ENCODE data around the gene LEF1.

Gene LEF1

DNA sequence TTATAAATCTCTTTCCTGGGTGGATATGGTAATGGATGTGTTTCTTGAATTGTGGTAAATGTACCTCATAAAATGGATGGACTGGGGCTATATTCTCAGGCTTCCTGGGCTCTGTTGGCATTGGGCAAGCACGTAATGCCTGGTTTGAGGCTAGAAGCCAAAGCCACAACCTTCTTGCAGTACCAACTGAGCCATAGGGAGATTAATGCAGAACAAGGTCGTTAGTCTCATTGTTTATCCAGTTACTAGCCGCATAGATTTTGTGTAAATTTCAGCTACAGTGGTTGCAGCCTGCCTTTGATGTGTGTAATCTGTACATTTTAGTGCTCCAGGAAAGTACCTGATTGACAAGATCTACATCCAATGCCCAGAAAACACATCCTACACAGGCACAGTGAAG lies 7.2 kb upstream of the LEF1 start:
- DNase-seq (ENCODE audit: low spot score), result no peak

DNA sequence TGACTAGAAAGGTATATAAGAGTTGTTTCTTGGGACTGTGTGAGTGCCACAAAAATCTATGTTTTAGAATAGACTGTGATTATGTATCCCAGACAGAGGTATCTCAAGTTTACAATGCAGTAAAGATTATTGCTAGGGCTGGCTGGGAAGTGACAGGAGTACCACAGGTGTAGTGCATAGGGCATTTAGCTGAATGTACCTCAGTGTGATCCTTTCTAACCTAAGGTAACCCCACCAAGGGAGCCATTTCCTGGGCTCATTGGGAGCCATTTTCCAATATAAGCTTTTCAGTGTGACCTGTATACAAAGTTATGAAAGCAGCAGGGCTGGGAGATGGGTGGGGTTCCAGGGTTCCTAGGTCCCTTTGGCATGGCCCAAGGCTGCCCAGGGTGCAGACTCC lies 6.1 kb upstream of the LEF1 start:
- DNase-seq (ENCODE audit: low spot score), result no peak

DNA sequence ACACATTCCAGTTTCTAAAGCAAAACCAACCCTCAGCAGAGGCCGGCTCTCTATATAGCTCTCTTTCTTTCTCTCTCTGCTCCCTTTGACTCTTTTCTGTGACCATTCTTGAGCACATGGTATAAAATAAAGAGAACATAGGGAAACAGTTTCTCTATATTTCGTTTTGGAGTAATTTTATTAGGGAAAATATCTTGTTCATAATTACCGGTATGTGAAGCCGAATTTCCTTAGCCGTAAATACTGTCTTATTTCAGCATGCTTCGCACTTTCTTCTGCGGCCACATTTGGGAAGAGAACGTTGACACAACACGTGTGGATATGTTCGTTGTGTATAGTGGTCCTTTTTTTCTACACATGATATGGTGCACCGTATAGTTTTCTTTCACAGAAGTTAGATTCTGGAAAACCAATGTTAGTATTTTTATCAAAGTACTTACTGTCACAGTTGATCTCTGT lies 4.9 kb upstream of the LEF1 start:
- DNase-seq (ENCODE audit: low spot score), result no peak

DNA sequence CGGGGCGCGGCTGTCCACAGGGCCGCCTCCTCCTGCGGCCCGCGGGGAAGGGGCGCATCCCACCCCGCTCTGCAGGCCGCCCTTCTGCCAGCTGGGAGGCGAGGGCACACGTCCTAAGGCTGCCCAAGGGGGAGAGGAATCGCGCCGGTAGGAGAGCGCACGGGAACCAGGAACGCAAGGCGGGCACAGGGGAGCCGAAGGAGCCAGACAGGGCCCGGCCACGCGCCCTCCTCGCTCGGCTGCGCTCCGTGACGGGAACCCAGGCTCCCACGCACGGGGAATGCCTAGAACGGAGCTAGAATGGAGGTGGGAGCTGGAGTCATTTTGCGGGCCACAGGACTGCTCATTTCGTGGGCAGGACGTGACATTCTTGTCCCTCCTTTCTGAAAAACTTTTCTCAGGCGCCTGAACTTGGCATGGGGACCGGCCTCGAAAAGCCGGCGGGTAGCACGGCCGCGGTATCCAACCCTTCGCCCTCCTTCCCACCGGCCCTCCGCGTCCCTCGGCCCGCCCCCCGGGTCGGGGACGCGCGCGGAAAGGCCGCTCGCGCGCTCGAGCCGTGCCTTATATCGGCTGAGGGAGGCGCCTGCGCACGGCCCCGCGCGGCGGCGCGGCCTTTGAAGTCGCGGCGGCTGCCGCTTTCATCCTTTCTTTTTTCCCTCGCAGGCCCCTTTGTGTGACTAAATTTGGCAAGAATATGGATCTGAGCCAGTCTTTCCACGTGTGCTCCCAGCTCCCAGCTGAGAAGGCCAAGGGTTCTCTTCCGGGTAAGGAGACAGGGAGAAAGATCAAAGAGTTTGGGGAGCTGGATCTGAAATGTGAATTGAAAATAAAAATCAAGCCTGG lies 4.2 kb upstream of the LEF1 start:
- peak; percentile 92 for DNase-seq (ENCODE audit: low spot score)

DNA sequence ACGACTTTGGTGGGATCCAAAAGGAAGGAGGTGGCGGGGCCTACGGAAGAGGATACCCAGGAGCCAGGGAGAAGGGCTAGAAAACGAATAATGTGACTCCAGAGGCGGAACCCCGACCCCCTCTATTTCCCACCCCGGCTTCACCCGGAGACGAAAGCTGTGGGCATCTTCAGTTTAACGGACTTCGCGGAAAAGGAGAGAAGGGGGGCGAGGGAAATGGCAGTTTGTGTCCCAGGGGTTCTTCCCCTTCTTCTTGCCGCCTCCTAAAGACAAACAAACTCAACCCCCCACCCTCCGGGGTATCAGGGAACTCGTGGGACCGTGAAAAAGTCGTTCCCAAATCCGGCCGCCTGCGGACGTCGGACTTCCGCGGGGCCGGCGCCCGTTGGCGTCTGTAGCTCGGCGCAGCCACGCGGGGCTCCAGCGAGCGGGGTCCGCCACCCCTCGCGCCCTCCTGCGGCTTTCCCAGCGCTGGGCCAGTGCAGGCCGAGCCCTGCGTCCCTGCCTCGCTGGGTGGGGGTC lies 3.6 kb upstream of the LEF1 start:
- DNase-seq (ENCODE audit: low spot score), result no peak

DNA sequence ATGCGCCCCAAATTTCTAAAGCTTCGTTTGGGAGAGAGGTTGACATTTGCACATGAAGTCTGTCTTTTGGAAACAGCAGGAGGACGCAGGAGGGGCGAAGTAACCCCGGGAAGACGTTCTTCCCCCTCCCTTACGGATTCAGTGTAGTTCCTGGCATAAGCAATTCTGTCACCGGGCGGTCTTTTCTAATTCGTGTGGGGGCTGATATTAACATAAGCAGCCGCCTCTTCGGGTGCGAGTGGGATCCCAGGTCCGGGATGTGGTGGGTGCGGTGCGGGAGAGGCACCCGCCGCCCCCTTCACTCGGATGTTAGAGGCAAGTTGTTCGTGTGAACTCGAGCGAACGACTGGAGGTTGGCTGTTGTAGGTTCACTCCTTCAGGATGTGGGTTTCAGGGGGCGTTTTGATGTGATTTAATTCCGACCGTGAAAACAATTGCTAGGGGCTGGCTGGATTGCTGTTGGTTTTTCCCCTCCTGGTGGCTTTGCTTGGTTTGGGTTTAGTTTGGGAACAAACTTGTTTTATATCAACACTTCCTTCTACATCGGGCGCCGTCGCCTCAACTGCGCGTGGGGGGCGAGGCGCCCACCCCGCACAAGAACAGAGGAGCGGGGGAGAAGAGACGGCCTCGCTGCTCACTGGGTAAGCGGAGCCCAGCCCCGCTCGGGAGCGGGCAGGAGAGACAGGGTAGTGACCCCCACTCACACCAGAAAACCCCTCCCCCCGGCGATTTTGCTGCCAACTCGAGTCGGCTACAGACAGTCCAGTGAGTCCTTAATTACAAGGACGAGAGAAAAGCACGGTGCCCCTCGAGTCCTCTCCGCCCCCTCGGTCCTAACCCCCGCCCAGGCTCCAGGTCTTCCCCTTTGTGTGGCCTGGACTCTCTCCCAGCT lies 2.9 kb upstream of the LEF1 start:
- no peak for DNase-seq (ENCODE audit: low spot score)

DNA sequence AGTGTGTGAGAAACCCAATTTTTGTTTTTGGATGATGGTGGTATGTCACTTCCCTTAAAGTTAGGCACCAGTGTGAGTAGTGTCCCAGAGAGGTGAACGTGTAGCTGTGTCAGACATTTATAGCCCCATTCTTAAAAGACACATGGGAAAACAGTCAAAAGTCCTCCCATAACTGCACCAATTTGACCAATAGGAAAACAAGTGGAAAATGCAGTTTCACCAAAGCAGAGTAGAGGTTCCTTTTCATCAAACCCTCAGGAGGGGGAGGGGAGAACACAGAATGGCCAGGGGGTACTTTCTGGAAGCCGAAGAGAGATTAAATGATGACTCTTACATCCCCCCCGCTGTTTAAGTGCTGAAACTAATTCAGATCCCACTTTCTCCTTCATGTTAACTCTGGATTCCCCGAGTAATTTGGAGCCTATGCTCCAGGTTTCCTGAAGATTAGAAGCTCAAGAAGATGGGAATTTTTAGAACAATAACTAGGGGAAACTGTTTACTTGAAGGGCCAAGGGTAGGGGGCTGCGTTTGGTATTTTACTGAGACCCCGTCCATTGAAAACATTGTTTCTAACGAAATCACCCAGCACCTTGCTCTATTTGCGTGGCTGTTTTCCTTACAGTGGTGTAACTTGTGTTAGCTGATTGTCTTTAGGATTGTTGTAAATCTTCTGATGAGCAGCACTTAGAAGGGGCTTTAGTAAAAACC lies 2.1 kb upstream of the LEF1 start:
- DNase-seq (ENCODE audit: low spot score), result no peak

DNA sequence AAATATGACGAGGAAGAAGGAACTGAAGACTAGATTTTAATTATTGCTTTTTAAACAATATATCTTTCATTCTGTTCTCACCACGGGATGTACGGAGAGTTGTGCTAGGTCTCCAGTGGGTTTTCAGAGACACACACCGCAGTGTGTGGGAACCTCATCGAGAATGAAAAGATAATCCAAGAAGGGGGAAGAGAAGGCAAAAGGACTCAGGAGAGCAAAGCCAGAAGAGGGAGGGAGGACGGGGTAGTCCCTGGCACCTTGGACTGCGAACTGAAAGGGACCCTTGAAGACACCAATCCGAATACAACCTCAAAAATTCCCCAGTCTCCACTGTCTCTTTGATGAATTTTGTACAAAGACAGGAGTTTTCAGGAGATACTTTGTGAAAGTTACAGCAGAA lies 932 bp upstream of the LEF1 start:
- DNase-seq (ENCODE audit: low spot score), result no peak

DNA sequence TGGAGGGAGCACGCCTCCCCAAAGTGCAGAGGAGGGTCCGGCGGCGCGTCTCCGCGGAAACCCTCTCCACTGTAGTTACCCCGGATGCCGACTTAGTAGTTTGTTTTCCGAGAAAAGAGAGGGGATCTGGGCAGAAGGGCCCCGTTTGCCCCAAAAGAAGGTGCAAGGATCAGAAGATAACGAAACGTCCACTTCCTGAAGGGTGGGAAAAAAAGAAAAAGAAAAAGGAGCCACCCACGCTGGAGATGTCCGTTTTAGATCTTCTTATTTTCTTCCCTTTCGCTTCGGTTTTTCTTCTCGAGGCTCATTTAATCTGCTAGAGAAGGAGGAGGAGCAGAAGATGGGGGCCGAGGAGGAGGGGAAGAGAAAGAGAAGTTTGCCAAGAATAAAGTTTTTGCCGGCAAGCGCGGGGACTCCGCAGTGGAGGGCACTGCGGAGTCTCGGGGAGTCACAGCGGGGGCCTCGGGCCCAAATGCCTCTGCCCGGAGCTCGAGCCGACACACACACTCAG lies 517 bp downstream of the LEF1 start:
- DNase-seq (ENCODE audit: low spot score), result no peak

DNA sequence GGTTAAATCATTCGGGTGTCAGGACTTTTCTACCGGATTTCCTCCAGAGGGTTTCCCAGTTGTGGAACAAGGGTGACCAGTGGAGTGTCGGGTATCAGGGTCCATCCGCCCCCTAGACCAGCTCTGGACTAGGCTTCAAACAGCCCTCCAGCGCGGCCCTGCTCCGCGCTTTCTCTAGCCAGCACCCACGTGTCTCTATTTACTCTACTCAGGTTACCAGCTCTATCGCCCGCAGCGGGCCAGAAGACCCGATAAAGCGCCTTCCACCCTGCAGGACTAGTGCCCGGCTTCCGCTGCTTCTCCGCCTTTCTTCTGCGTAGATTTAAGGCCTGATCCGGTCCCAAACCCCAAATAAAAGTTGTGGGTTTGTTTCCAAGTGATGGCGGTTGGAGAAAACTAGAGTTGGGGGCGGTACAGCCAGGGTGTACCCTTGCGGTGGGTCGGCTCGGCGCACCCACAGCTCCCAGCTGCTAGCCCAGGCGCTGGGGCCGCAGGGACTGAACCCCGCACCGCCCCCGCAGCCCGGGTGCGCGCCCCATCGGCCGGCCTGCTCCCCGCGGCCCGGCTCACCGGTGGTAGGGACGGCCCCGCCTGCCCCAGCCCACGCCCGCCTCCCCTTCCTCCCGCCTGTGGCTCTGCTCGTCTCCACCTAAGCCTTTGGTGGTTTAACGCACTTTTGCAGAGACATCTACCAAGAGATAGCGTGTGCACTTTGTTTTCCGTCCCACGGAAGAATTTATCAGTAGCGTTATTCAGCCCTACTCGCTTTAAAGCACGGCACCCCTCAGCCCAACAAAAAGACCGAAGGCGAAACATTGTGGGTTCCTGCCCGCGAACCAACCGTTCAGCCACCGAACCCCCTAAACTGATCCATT lies 2.1 kb downstream of the LEF1 start:
- DNase-seq (ENCODE audit: low spot score), result peak; percentile 71

DNA sequence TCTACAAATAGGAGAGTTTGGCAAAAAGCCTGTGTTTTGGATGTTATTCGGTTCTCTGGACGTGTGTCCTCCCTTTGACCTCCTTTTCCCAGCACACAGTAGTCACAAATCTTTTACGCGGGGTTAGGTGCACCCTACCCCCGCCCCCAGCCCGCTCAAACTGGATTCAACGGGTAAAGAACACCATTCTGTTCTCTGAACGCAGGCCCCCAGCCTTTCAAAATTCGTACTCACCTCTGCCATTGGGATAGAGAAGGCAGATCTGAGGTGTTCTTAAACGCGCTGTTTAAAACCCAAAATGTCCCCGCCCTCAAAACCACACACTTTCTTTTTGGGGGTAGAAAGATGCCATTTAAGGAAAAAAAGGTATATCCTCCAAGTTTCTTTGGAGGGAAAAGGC lies 2.7 kb downstream of the LEF1 start:
- peak; percentile 34 for DNase-seq (ENCODE audit: low spot score)

DNA sequence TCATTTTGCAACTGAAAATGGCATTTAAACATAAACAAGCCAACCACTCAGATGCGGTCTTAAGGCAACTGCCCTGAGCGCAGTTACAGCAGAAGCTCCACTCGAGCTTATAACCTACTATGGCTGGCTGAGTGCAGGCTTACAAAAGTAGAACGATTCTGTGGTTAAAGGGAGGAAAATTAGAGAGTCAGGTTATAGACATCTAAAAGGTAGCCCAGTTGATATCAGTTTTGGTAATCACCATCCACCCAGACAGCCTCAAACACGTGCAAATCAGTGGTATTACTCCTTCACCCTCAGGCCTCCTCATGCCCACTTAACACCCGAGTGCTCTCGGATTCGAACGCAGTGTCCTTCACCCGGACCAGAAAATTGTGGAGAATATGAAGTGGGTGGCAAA lies 3.1 kb downstream of the LEF1 start:
- DNase-seq (ENCODE audit: low spot score), result peak; percentile 22

DNA sequence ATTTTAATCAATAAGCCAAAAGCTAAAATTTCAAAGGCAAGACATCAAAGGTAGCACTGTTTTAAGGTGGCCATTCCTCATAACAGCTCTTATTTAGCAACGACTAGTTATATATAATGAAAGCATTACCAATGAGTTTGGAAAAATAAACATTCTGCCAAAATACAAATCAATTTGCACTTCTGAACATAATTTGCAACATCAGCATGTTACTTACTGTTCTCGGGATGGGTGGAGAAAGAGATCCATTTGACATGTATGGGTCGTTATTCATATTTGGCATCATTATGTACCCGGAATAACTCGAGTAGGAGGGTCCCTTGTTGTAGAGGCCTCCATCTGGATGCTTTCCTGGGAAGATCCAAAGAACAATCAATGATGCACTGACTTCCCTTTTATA lies 5.4 kb downstream of the LEF1 start:
- no peak for DNase-seq (ENCODE audit: low spot score)

DNA sequence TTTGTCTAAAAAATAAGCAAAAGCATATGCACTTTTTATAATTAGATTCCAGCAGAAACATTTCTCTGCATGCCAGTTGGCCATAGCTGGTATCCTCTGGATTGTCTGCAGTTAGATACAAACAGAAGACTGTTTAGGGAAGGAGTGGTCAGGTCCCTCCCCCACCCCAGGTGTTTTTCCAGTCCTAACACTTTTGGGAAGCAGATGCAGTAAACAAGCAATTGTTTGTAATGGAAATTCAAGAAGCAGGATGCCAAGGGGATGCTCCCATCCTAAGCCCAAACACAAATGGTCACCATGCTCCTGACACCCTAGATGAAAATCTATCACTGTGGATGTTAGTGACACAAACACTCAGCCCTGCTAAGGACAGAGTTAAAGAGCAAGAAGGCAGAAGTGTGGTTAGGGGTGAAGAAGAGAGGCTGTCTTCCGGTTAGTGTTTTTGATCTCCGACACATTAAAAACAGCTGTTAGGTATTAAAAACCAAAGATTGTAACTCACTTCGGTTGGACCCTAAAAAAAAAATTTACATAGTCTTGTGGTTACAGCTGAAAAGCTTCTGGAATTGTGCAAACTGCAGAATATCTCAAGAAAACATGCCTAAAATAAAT lies 7.9 kb downstream of the LEF1 start:
- no peak for DNase-seq (ENCODE audit: low spot score)

DNA sequence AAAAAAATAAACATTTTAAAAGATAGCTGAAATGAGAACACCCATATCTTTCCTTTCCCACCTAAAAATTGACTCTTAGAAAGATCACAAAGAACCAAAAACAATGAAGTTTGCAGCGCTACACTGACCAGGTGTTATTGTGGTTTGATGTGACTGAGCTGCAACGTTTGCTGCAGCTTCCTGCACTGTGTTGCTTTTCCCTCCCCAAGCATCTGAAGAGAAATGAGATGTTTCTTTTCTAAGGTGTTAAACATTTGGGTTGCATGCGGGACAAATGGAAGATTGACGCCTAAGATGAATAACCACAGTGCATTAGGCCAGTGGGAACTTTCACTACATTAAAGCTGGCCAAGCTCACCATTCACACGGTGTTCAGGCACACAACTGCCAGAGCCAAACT lies 8.9 kb downstream of the LEF1 start:
- DNase-seq (ENCODE audit: low spot score), result no peak

DNA sequence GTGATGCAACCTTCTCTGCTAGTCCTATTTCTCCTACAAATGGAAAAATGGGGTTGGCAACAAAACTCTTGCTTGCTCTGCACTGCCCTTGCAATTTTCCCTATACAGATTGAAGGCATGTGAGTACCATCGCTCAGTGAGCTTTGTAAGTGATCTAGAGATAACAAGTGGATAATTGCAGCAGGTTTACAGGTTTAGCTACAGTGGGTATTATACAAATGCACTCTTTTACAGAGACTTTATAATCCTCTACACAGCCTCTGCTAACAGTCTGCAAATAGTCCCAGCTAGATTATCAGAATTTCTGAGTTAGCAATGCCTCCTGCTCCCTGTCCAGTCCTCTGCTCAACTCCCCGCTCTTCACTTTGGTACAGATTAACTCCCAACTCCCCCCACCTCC lies 11.1 kb downstream of the LEF1 start:
- DNase-seq (ENCODE audit: low spot score), result no peak

DNA sequence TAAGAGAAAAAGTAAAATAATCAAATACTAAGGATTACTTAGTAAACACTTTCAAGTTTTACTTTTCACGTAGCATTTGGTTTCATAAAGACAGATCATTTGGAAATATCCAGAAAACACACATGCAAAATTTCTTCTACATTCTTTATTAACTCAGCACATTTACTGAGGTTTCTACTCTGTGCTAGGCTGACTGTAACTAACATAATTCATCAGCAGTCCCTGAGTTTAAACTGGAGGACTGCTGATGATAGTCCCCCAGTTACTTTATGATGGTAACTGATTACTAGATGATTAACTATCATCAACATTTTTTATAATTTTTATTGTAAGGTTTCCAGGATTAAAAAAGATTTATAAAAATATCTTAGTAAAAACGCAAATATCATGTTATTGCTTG lies 12.3 kb downstream of the LEF1 start:
- no peak for DNase-seq (ENCODE audit: low spot score)

DNA sequence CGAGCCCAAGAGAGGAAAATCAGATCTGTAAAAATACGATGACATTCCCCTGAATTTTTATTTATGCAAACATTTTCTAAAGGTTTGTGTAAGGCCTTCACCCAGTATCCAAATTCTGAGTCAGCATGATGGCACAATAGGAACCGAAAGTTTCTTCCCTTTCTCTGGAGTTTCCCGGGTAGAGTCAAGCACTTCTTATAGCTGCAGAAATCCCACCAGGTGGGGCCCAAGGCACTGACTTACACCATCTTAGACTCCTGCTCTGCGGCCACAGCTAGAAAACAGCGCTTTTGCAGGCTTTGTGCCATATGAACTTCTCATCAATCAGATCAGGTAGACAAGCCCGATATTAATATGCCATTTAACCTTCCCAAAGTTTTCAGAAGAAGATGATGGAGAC lies 13.4 kb downstream of the LEF1 start:
- no peak for DNase-seq (ENCODE audit: low spot score)

DNA sequence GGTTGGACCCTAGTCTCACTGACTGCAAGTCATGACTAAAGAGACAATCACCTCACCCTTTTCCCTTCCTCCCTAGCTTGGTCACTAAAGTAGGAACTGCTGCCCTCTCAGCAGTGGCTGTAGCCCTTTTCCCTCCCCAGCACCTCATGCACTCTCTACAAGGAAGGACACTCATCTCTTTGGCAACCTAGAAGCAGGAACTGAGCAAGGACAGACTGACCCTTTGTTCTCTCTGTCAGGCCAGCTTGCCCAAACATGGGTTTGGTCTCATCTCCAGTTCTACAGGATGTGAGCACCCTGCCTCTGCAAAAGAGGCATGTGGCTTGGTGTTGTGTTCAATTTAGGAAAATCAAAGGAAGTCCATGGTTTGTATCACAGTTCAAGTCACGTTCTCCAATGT lies 15.8 kb downstream of the LEF1 start:
- no peak for DNase-seq (ENCODE audit: low spot score)

DNA sequence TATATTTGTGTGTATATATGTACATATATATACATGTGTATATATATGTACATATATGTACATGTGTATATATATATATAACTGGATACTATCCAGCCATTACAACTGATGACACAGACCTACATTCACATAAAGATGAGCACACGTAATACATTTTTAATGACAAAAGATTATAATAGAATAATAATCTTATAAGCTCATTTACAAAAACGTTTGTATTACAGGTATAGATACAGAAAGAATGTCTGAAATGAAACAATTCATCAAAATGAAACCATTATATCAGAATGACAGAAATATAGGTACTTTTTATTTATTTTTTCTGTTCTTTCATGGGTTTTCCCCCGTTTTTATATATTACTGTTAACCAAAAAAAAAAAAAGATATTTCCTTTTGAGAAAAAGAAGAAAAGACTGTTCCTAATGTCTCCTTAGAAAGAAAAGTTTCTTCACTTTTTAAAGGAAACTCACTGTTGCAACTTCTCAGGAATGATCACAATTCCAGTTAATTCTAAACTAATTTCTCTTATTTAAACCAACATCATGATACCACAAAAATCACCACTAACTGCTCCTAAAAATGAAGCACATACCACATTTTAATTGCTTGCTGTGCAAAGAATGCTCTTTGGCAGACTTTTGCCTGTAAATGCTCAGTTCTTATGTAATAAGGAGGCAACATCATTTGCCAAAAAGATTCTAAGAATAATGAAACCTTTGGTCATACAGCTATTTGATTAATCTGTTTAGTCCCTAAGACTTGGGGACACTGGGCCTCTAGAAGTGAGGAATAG lies 18.9 kb downstream of the LEF1 start:
- DNase-seq (ENCODE audit: low spot score), result no peak
